ENCODE measurements around the gene RABGAP1L. TPM values are rescaled to one million over a fixed set of nuclear protein-coding genes. Genes with fewer than 3 reads are reported as not detected.

Gene RABGAP1L
- total RNA-seq, 2 donors from 2014 or later: 51.4 to 124 TPM

GRCh38 chr1:174262349-174263241 lies 103.3 kb downstream of the RABGAP1L start:
- no peak for DNase-seq
- 87% methylated on average over 3 of the region's 3 CpGs for WGBS, 2 donors
- no peak overlapping the region for H3K27ac ChIP-seq
- intact Hi-C loops (cut with DNase I): loop anchor here (10.0 kb wide), 1 partner anchor 472 kb away; no protein-coding TSS in a partner anchor
- no peaks in the 10 kb centered on the region for H3K4me1 ChIP-seq
- no peaks in the 10 kb centered on the region for H3K9me3 ChIP-seq
- no peak overlapping the region for H3K4me3 ChIP-seq
- ATAC-seq: no peak
- TF ChIP-seq POLR2A (IDR thresholded peaks at IDR 0.05): no peak
- peak; percentile 35 to 61 (median 50) for TF ChIP-seq CTCF (IDR thresholded peaks at IDR 0.05)
- H3K27me3 ChIP-seq: no peaks in the 10 kb centered on the region
- no peaks in the 10 kb centered on the region for H3K36me3 ChIP-seq (replicated peaks in 1 of 2; ENCODE audit: insufficient read depth in 1 of 2, low read depth in 2 of 2)

GRCh38 chr1:174265282-174265681 lies 106.0 kb downstream of the RABGAP1L start:
- ATAC-seq (no peak), DNase-seq (no peak)
- no peaks in the 10 kb centered on the region for H3K27me3 ChIP-seq
- TF ChIP-seq POLR2A (IDR thresholded peaks at IDR 0.05) (no peak), CTCF (IDR thresholded peaks at IDR 0.05) (no peak)
- no peak overlapping the region for H3K27ac ChIP-seq
- H3K36me3 ChIP-seq (replicated peaks in 1 of 2; ENCODE audit: insufficient read depth in 1 of 2, low read depth in 2 of 2): no peaks in the 10 kb centered on the region
- intact Hi-C loops (cut with DNase I): loop anchor here (10.0 kb wide), 1 partner anchor 470 kb away; no protein-coding TSS in a partner anchor
- H3K9me3 ChIP-seq: no peaks in the 10 kb centered on the region
- no peak overlapping the region for H3K4me3 ChIP-seq
- no peaks in the 10 kb centered on the region for H3K4me1 ChIP-seq

GRCh38 chr1:174266476-174266875 lies 107.2 kb downstream of the RABGAP1L start:
- WGBS, 2 donors: 93 to 94% methylated on average over 2 of the region's 2 CpGs
- Histone ChIP-seq H3K4me1 (no peaks in the 10 kb centered on the region), H3K36me3 (replicated peaks in 1 of 2; ENCODE audit: insufficient read depth in 1 of 2, low read depth in 2 of 2) (no peaks in the 10 kb centered on the region), H3K27me3 (no peaks in the 10 kb centered on the region), H3K9me3 (no peaks in the 10 kb centered on the region), H3K27ac (no peak overlapping the region), H3K4me3 (no peak overlapping the region)
- DNase-seq (no peak), ATAC-seq (no peak)
- intact Hi-C loops (cut with DNase I): loop anchor here (10.0 kb wide), 1 partner anchor 468 kb away; no protein-coding TSS in a partner anchor
- TF ChIP-seq POLR2A (IDR thresholded peaks at IDR 0.05): no peak
- no peak for TF ChIP-seq CTCF (IDR thresholded peaks at IDR 0.05)

GRCh38 chr1:174266991-174267612 lies 107.8 kb downstream of the RABGAP1L start:
- Histone ChIP-seq H3K4me3 (no peak overlapping the region), H3K4me1 (no peaks in the 10 kb centered on the region), H3K9me3 (no peaks in the 10 kb centered on the region), H3K27me3 (no peaks in the 10 kb centered on the region), H3K36me3 (replicated peaks in 1 of 2; ENCODE audit: insufficient read depth in 1 of 2, low read depth in 2 of 2) (no peaks in the 10 kb centered on the region), H3K27ac (no peak overlapping the region)
- intact Hi-C loops (cut with DNase I): loop anchor here (10.0 kb wide), 1 partner anchor 468 kb away; no protein-coding TSS in a partner anchor
- ATAC-seq: no peak
- 88 to 90% methylated on average over 1 of the region's 1 CpG for WGBS, 2 donors
- TF ChIP-seq POLR2A (IDR thresholded peaks at IDR 0.05): no peak
- no peak for DNase-seq

DNA sequence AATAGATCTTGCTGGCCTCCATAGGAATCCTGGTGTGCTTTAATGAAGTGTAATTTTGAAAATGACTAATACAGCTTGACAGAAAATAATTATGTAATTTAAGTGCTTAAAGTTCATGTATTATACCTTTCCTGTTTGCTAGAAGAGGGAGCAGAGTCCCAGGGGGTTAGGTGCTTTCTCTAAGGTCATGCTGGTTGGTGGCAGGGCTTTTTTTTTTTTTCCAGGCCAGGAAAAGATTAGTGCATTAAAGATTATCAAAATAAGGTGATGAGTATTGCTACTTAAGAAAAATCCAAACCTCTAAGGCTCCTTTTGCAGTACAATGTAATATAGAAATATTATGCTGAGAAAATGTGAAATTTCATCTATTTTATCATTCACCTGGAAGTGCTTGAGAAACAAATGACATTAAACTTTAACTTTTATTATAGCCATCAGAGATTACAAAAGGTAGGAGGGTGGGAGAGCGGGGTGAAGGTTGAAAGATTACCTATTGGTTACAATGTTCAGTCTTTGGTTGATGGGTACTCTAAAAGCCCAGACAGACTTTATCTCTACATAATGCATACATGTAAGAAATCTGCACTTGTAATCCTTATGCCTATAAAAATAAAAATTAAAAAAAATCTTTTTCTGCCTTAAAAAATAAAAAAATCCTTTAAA lies 110.8 kb downstream of the RABGAP1L start:
- intact Hi-C loops (cut with DNase I): loop anchor here (10.0 kb wide), 1 partner anchor 465 kb away; no protein-coding TSS in a partner anchor
- H3K4me1 ChIP-seq: no peaks in the 10 kb centered on the region
- ATAC-seq: no peak
- H3K27me3 ChIP-seq: no peaks in the 10 kb centered on the region
- TF ChIP-seq CTCF (IDR thresholded peaks at IDR 0.05) (no peak), POLR2A (IDR thresholded peaks at IDR 0.05) (no peak)
- no peak overlapping the region for H3K27ac ChIP-seq
- no peak for DNase-seq
- WGBS, 2 donors: 68 to 80% methylated on average over 1 of the region's 1 CpG
- H3K9me3 ChIP-seq: no peaks in the 10 kb centered on the region
- H3K36me3 ChIP-seq (replicated peaks in 1 of 2; ENCODE audit: insufficient read depth in 1 of 2, low read depth in 2 of 2): no peaks in the 10 kb centered on the region
- H3K4me3 ChIP-seq: no peak overlapping the region

Data from body of pancreas (tissue), 4 donors.